A172 (cell line): ENCODE results near the gene SHROOM1. TPM values are rescaled to one million over a fixed set of nuclear protein-coding genes. Genes with fewer than 3 reads are reported as not detected.
"Not testable (repeated sequence)": the region's sequence is repeated elsewhere in the genome, so short reads cannot be mapped to it uniquely, and the experiment has no call there.

Experiments
- DNase-seq: peaks from one replicate; pipeline ENCODE4 v3.0.0-alpha.2; 2015; ENCODE audit warnings: low spot score
- total RNA-seq: library from RNA; depleted of rRNA; stranded (reverse); fragments of >200 nt; shearing (Covaris generic); gene quantifications from 2 replicates; pipeline ENCODE4 v1.2.3, GENCODE V29; 2014

Gene SHROOM1
- total RNA-seq, 1 experiment from 2014 or later, result 6.1 TPM

GRCh38 chr5:132806804-132807162, 23.7 kb downstream of the SHROOM1 start:
- DNase-seq, result not testable (repeated sequence)

DNA sequence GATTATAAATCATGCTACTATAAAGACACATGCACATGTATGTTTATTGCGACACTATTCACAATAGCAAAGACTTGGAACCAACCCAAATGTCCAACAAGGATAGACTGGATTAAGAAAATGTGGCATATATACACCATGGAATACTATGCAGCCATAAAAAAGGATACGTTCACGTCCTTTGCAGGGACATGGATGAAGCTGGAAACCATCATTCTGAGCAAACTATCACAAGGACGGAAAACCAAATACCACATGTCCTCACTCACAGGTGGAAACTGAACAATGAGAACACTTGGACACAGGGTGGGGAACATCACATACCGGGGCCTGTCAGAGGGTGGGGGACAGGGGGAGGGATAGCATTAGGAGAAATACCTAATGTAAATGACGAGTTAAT, 24.6 kb downstream of the SHROOM1 start:
- DNase-seq, result not testable (repeated sequence)

DNA sequence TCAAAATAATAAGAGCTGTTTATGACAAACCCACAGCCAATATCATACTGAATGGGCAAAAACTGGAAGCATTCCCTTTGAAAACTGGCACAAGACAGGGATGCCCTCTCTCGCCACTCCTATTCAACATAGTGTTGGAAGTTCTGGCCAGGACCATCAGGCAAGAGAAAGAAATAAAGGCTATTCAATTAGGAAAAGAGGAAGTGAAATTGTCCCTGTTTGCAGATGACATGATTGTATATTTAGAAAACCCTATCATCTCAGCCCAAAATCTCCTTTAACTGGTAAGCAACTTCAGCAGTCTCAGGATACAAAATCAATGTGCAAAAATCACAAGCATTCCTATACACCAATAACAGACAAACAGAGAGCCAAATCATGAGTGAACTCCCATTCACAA, 26.2 kb downstream of the SHROOM1 start:
- not testable (repeated sequence) for DNase-seq

GRCh38 chr5:132802685-132803066, 27.8 kb downstream of the SHROOM1 start:
- DNase-seq, result not testable (repeated sequence)

- no peak for DNase-seq
Measured at GRCh38 chr5:132802044-132802684, 28.3 kb downstream of the SHROOM1 start.

DNA sequence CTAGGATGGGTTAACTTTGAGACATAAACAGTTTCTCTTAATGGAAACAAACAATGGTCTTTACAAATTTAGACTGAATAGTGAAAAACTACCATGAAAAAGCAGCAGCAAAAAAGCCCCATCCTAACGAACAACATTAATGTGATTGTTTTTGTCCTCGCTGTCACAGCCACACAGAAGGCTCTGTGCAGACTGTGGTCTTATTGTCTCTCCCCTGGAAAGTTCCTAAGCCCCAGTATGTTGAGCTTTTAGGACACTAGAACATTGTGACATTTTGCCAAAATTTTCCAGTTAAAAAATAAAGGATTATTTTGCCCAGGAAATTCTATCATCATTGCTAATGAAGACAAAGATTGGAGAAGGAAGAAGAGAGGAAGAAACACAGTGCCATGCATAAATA, 29.9 kb downstream of the SHROOM1 start:
- DNase-seq, result no peak

- no peak for DNase-seq
Measured at GRCh38 chr5:132799392-132799791, 31.1 kb downstream of the SHROOM1 start.

DNA sequence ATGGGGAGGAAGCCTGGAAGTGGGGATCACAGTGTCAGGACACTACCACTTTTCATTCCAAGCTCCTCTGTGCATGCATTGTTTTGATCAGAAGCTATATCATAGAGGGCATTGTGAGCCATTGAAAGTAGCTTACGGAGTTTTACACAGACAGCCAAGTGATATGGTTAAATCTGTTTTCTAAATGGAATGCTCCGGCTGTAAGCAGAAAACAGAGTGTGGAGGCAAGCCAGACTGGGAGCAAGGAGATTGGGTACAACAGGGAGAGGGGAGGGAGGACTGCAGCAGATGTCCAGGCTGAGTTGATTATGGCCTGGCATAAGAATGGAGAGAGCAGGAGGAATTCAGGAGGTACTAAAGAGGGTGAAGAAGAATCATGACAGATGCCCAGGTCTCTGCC, 32.8 kb downstream of the SHROOM1 start:
- no peak for DNase-seq

- no peak for DNase-seq
Measured at GRCh38 chr5:132791026-132791425, 39.4 kb downstream of the SHROOM1 start.

- DNase-seq, result no peak
Measured at GRCh38 chr5:132790201-132790865, 40.1 kb downstream of the SHROOM1 start.

DNA sequence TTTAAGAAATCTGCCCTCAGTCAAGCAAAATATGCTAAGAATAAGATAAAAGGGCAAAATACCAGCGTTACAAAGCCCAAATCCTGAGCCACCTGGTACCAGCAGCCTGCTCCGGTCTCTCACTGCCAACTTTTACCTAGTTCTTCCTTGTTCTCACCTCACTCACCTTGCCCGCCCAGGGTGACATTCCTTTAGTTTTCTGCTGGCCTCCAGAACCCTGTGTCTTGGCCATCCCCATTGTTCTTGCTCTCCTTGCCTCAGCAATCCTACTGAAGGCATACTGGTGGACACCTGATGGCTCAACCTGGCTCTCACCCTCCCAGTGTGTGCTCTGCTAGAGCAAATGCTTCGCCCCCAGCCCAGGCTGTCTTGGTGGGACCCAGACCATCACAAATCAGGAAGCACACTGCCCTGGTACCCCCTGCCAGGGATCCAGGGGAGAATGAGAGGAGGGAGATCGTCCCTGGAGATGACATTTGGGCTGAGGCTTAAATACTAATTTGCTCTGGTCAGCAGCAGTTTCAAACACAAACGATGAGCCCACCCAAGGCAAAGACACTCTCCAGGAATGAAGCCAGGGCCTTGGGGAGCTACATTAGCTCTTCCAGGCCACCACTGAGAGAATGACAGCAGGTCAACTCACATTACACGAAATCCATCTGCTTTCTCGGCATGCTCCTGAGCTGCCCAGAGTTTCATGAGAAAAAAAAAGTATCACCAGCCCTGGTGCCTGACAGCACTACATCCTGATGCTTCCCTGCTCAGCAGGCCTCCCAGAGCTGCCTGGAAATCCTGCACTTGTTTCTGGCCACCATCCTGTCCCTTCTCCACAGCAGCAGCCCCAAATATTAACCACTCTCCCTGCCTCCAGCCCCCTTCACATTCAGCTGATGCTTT, 41.2 kb downstream of the SHROOM1 start:
- no peak for DNase-seq

GRCh38 chr5:132788508-132788907, 41.9 kb downstream of the SHROOM1 start:
- no peak for DNase-seq

DNA sequence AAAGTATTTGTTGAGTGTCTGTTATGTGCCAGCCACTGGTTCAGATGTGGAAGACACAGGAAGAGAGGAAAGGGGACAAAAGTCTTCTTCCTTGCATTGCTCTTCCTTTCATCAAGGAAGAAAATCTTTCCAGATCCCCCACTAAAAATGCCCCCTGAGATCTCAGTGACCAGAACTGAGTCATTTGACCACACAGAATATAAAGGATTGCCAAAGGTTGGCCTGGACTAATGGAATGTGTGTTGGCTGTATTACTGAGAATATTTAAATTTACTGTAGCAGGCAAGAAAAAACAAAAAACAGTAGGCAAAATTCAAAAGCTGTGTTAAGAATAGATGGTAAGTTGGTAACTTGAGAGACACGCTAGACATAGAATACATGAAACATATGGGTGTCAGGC, 43.4 kb downstream of the SHROOM1 start:
- DNase-seq, result no peak

- no peak for DNase-seq
Measured at GRCh38 chr5:132785864-132786263, 44.6 kb downstream of the SHROOM1 start.

GRCh38 chr5:132785365-132785764, 45.1 kb downstream of the SHROOM1 start:
- DNase-seq, result no peak

GRCh38 chr5:132782101-132782500, 48.3 kb downstream of the SHROOM1 start:
- peak; percentile 56 for DNase-seq

- no peak for DNase-seq
Measured at GRCh38 chr5:132781029-132781428, 49.4 kb downstream of the SHROOM1 start.

- DNase-seq, result no peak
Measured at GRCh38 chr5:132780577-132780976, 49.9 kb downstream of the SHROOM1 start.

DNA sequence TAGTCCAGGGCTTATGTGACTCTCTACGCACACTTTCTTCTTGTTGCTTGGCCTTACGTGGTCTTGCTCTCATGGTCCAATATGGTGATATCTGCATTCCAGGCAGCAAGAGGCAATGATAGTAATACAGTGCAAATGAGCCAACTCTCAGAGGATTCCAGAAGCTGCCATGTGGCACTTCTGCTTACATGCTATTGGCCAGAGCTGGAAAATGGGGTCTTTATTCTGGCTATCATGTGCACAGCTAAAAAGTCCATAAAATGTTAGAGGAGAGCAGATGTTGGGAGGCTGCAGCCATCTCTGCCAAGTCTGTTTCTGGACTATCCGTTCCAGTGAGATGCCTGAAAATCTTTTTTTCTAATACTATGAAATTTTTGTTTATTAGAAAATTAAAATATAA, 50.5 kb downstream of the SHROOM1 start:
- DNase-seq, result no peak

- DNase-seq, result no peak
Measured at GRCh38 chr5:132778856-132779255, 51.6 kb downstream of the SHROOM1 start.

- no peak for DNase-seq
Measured at GRCh38 chr5:132778129-132778528, 52.3 kb downstream of the SHROOM1 start.

DNA sequence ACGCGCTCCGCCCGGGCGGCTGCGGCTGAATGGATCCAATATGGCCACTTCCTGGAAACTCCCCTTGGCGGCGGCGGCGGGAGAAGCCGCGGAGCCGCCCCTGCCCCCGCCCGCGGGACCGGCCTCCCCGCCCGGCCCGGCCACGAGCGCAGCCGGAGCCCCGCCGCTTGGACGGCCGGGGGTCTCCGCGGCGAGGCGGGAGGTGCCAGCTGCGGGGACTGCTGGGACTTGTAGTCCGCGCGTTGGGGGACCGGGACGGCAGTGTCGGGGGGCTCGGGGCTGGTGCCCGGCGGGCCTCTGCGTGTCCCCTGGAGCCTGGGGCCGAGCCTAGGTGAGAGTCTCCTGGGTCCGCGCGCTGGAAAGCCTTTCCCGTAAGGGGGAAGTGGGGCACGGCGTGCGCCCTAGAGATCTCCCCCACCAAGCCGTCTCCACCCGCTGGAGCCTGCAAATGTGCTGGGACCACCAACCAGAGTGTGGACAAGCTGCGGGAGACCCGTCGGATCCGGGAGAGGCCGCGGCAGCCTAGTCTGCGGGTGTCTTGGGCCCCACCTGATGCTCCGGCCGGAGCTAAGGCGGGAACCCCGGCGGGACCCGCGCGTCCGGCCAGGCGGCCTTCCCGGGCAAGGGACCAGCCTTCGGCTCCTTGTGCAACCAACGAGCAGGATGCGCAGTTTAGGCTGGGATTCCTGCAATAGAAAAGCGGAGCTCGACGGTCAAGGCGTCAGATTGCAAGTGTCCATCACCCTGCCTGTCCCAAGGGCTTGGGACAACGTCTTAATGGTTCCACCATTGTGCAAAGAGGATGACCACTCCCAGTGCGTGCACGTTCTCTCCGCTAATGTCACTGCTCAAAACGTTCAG, 53.0 kb downstream of the SHROOM1 start, which contains the start of gene SEPTIN8:
SEPTIN8 (minus strand) TSS at position 31 of the 861 bp plus-strand sequence. CDS start 102 bp downstream, outside the sequence.
- no peak for DNase-seq
